Immature natural killer cell (primary cell): ENCODE data around the gene ARL4C. TPM values are rescaled to one million over a fixed set of nuclear protein-coding genes. Genes with fewer than 3 reads are reported as not detected.

Experiments
- DNase-seq, 3 donors: peaks; one replicate each; pipeline ENCODE4 v3.0.0; 2022; ENCODE audit warnings: mixed read lengths in 1 of 3
- H3K27ac Mint-ChIP-seq, 6 donors: one replicate each; pipeline ENCODE4 v1.8.0; 2020; ENCODE audit warnings: mixed read lengths in 6 of 6, mild to moderate bottlenecking in 5 of 6, inconsistent platforms in 4 of 6, moderate library complexity in 3 of 6
- H3K27me3 Mint-ChIP-seq, 3 donors: one replicate each; pipeline ENCODE4 v1.8.0; 2020 to 2021; ENCODE audit warnings: low read depth in 3 of 3, mild to moderate bottlenecking in 3 of 3, mixed read lengths in 3 of 3, moderate library complexity in 3 of 3, inconsistent platforms in 1 of 3
- H3K36me3 Mint-ChIP-seq, 3 donors: one replicate each; pipeline ENCODE4 v1.8.0; 2020; ENCODE audit warnings: mixed read lengths in 3 of 3, inconsistent platforms in 2 of 3, mild to moderate bottlenecking in 2 of 3
- H3K4me1 Mint-ChIP-seq, 2 donors: one replicate each; pipeline ENCODE4 v1.8.0; 2020; ENCODE audit warnings: inconsistent platforms in 2 of 2, mild to moderate bottlenecking in 2 of 2, mixed read lengths in 2 of 2, moderate library complexity in 1 of 2
- H3K4me3 Mint-ChIP-seq, 5 donors: one replicate each; pipeline ENCODE4 v1.8.0; 2020; ENCODE audit warnings: mild to moderate bottlenecking in 5 of 5, mixed read lengths in 5 of 5, inconsistent platforms in 3 of 5, moderate library complexity in 3 of 5
- H3K9me3 Mint-ChIP-seq, 6 donors: one replicate each; pipeline ENCODE4 v1.8.0; 2020; ENCODE audit warnings: mild to moderate bottlenecking in 6 of 6, mixed read lengths in 6 of 6, inconsistent platforms in 4 of 6, moderate library complexity in 3 of 6
- polyA plus RNA-seq, 3 donors: library from polyadenylated mRNA; unstranded; fragments of 300-500 nt; fragmentation: Illumina TruSeq; gene quantifications; one replicate each; pipeline ENCODE4 v1.2.3, GENCODE V29; 2021

The ARL4C gene
- polyA plus RNA-seq, 3 donors from 2014 or later, result 196 to 245 (median 243) TPM

DNA sequence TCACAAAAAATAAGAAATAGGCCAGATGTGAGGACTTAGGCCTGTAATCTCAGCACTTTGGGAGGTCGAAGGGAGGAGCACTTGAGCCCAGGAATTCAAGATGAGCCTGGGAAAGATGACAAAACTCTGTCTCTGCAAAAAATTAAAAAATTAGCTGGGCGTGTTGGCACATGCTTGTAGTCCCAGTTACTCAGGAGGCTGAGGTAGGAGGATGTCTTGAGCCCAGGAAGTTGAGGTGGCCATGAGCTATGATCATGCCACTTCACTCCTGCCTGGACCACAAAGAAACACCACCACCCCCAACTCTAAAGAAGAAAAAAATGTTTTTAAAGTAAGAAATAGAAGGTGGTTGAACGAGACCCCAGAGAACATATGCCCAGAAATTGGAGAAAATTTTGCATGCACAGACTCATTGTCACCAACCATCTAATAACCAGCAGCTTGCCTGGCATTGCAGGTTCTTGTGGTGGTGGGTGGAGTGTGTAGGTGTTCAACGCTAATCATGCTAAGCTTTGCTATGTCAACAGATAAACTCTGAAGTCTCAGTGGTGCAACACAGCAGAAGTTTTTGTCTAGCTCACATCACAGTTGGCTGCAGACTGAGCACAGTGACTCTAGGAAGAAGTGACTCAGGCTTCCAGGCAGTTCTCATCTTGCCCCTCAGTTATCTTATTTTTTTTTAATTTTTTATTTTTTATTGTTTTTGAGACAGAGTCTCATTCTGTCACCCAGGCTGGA, 18.6 kb downstream of the ARL4C start:
- H3K27ac Mint-ChIP-seq, result peak overlapping the region; percentile 51 to 83 (median 76)
- peak overlapping the region; percentile 4 to 47 (median 44) for H3K4me3 Mint-ChIP-seq
- peaks cover under 1 to 3% (median 2%) of the 10 kb centered on the region in 3 donors for H3K27me3 Mint-ChIP-seq
- H3K4me1 Mint-ChIP-seq, result peaks cover 49 to 70% of the 10 kb centered on the region in 2 donors
- peak in 1 of 3 donors; percentile 34 for DNase-seq
- H3K36me3 Mint-ChIP-seq, result peaks cover 0 to 17% (median 6%) of the 10 kb centered on the region in 3 donors
- peaks cover 0 to under 1% (median 0%) of the 10 kb centered on the region in 6 donors for H3K9me3 Mint-ChIP-seq

DNA sequence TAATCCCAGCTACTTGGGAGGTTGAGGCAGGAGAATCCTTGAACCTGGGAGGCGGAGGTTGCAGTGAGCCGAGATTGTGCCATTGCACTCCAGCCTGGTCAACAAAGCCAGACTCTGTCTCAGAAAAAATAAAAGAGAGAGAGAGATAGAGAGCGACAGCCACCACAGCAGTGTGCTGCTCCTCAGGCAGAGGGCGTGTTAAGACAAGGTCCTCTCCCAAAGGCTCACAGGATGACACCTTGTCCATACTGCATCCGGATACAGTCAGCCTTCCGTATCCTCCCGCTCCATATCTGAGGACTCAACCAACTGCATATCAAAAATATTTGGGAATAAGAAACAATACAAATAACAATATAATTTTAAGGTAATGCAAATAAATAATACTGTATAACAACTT, 20.1 kb downstream of the ARL4C start:
- Mint-ChIP-seq H3K9me3 (peaks cover 0 to 3% (median 0%) of the 10 kb centered on the region in 6 donors), H3K36me3 (peaks cover 0 to 12% (median 3%) of the 10 kb centered on the region in 3 donors), H3K4me3 (no peak overlapping the region), H3K4me1 (peaks cover 35 to 55% of the 10 kb centered on the region in 2 donors), H3K27ac (peak overlapping the region in 1 of 6 donors; percentile 57), H3K27me3 (peaks cover 0 to 2% (median 2%) of the 10 kb centered on the region in 3 donors)
- DNase-seq, result no peak

DNA sequence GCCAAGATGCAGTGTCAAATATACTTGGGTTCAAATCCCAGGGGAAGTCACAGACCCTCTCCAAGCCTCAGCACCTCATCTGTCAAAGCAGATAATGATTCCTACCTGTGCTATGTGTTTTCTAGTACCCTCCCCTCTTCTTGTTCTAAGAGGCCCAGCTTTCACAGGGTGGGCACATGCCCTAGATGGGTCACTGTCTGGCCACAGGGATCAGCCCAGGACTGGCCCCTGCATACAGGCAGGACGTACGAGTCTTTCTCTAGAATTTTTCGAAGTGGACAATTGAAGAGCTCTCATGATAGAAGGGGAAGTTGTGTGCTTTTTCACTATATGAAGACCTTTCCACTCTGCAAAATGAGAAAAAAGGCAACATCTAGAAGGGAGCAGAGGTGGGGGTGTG, 22.2 kb downstream of the ARL4C start:
- Mint-ChIP-seq H3K4me1 (peaks cover 30 to 37% of the 10 kb centered on the region in 2 donors), H3K27ac (peak overlapping the region in 4 of 6 donors; percentile 4 to 85 (median 80)), H3K4me3 (no peak overlapping the region), H3K27me3 (peaks cover 0 to 2% (median 1%) of the 10 kb centered on the region in 3 donors), H3K9me3 (peaks cover 0 to 3% (median 0%) of the 10 kb centered on the region in 6 donors), H3K36me3 (peaks cover 0 to 6% (median 0%) of the 10 kb centered on the region in 3 donors)
- DNase-seq, result no peak

DNA sequence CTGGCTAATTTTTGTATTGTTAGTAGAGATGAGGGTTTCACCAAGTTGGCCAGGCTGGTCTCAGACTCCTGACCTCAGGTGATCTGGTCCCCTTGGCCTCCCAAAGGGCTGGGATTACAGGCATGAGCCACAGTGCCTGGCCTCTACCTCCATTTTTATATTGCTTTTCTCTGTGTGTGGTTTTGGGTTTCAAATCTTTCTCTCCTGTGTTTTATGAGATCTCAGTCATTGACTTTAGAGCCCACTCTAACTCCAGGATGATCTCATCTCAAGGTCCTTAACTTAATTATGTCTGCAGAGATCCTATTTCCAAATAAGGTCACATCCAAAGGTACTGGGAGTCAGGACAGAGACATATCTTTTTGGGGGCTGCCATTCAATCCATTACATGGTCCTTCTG, 24.7 kb downstream of the ARL4C start:
- peaks cover 6 to 12% of the 10 kb centered on the region in 2 donors for H3K4me1 Mint-ChIP-seq
- DNase-seq, result no peak
- H3K36me3 Mint-ChIP-seq, result peaks cover 0 to 6% (median 0%) of the 10 kb centered on the region in 3 donors
- H3K27me3 Mint-ChIP-seq, result peaks cover 0 to 1% (median 0%) of the 10 kb centered on the region in 3 donors
- peaks cover 0 to 3% (median 0%) of the 10 kb centered on the region in 6 donors for H3K9me3 Mint-ChIP-seq
- H3K27ac Mint-ChIP-seq, result peak overlapping the region in 2 of 6 donors; percentile 66 to 73
- H3K4me3 Mint-ChIP-seq, result no peak overlapping the region

DNA sequence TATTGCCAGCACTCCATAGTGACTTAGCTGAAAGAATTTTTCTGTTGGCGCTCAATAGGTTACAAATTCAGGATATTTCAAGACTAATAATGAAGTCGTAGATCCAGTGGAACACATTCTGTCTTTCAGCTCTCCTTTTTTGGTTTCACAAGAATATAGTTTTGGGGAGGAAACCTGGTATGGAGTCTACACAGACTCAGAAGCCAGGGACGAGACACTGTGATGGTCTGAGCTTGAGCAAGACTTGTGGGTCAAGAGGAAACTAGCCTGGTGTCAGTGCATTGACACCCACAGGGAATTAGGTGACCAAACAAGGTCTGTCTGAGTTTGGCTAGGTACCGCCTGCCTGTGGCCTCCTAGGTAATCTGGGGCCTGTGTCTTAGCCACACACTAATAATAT, 26.9 kb downstream of the ARL4C start:
- DNase-seq, result no peak
- Mint-ChIP-seq H3K36me3 (peaks cover 0 to 6% (median 0%) of the 10 kb centered on the region in 3 donors), H3K4me3 (no peak overlapping the region), H3K27ac (peak overlapping the region in 1 of 6 donors; percentile 21), H3K27me3 (peaks cover 0 to 3% (median 0%) of the 10 kb centered on the region in 3 donors), H3K4me1 (peaks cover 5 to 8% of the 10 kb centered on the region in 2 donors), H3K9me3 (peaks cover 0 to 3% (median 0%) of the 10 kb centered on the region in 6 donors)

DNA sequence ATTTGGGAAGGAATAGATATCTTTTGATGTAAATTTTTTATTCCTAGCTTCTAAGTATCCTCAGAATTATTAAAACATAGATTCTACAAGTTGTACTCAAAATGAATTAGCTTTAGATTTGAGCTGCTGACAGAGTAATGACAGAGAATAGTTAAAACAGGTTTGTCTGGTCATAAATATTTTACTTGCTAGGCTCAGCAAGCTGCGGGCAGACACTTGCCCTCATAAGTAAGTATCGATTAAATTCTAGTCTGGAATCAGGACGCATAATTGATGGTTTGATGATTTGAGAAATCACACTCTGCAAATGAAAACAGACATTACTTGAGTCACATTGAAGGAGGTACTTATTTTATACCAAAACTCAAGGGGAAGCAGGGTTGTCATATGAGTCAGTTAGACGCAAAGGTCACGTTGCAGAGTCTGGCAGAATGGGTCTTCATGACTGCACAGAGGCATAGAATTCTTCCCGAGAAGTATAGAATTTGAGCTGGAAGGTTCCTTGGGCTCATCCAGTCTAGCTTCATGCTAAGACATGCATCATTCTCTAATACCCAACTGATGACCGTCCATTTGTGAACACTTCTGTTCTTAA, 27.5 kb downstream of the ARL4C start:
- Mint-ChIP-seq H3K4me1 (peaks cover 7 to 9% of the 10 kb centered on the region in 2 donors), H3K9me3 (peaks cover 0 to 3% (median 0%) of the 10 kb centered on the region in 6 donors), H3K27me3 (peaks cover 0 to 1% (median 0%) of the 10 kb centered on the region in 3 donors), H3K36me3 (peaks cover 0 to 6% (median 0%) of the 10 kb centered on the region in 3 donors), H3K4me3 (no peak overlapping the region), H3K27ac (peak overlapping the region in 1 of 6 donors; percentile 69)
- DNase-seq, result no peak

DNA sequence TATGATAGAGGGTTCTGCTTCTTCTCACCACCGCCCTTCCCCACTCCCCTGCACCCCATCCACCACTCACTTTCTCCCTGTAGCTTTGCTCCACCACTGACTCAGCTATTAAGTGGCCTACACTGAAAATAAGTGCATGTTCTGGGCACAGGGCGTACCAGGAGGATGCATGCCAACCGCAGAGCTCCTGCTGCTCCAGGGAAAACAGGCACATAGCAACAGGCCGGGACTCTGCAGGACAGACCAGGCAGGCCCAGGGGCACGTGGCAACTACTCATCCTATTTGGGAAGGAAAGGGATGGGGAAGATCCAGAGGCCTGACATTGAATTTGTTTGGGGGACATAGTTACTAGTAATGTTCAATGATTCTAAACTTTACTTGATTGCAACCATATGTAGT, 28.4 kb downstream of the ARL4C start:
- Mint-ChIP-seq H3K36me3 (no peaks in the 10 kb centered on the region), H3K9me3 (peaks cover 0 to 3% (median 0%) of the 10 kb centered on the region in 6 donors), H3K4me3 (no peak overlapping the region), H3K27ac (peak overlapping the region in 1 of 6 donors; percentile 69), H3K27me3 (peaks cover 0 to 1% (median 0%) of the 10 kb centered on the region in 3 donors), H3K4me1 (peaks cover 16 to 18% of the 10 kb centered on the region in 2 donors)
- DNase-seq, result no peak

DNA sequence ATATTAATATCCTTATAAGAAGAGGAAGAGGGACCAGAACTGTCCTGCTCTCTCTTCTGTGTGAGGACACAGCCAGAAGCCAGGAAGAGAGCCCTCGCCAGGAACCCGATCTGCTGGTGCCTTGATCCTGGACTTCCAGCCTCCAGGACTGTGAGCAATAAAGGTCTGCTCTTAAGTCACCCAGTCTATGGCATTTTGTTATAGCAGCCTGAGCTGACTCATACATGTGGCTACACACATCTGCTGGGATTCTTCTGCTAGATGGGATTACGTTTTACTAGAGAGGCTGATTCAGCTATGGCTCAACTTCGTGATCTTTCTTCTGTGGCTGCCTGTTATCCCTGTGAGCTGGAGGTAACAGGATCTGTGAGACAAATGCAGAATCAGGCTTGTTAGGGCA, 29.6 kb downstream of the ARL4C start:
- no peak overlapping the region for H3K4me3 Mint-ChIP-seq
- H3K4me1 Mint-ChIP-seq, result peaks cover 27 to 28% of the 10 kb centered on the region in 2 donors
- H3K36me3 Mint-ChIP-seq, result no peaks in the 10 kb centered on the region

DNA sequence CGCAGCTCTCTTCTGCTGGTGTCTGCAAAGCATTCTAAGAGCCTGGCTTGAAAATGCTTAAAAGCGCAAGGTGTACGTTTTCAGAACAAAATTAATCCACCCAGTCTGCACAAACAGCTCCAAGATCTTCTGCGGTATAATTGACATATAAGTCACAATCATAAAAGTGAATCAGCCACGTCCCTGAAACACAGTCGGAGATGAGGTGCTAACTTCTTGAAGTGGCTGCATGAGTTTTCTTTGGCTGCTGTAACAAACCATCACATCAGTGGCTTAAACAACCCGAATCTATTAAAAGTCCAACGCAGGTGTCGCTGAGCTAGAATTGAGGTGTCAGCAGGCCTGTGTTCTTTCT, 32.6 kb downstream of the ARL4C start:
- H3K9me3 Mint-ChIP-seq, result no peaks in the 10 kb centered on the region
- DNase-seq, result no peak
- H3K4me1 Mint-ChIP-seq, result peaks cover 49 to 50% of the 10 kb centered on the region in 2 donors
- peak overlapping the region; percentile 39 to 89 (median 67) for H3K4me3 Mint-ChIP-seq
- peak overlapping the region; percentile 44 to 95 (median 84) for H3K27ac Mint-ChIP-seq
- H3K27me3 Mint-ChIP-seq, result peaks cover 0 to 7% (median 0%) of the 10 kb centered on the region in 3 donors
- no peaks in the 10 kb centered on the region for H3K36me3 Mint-ChIP-seq

More for the DNA sequence above, 29.6 kb downstream of the ARL4C start:
- Mint-ChIP-seq H3K27me3 (peaks cover 0 to 2% (median 0%) of the 10 kb centered on the region in 3 donors), H3K27ac (peak overlapping the region in 2 of 6 donors; percentile 28 to 54), H3K9me3 (no peaks in the 10 kb centered on the region)
- DNase-seq, result no peak

DNA sequence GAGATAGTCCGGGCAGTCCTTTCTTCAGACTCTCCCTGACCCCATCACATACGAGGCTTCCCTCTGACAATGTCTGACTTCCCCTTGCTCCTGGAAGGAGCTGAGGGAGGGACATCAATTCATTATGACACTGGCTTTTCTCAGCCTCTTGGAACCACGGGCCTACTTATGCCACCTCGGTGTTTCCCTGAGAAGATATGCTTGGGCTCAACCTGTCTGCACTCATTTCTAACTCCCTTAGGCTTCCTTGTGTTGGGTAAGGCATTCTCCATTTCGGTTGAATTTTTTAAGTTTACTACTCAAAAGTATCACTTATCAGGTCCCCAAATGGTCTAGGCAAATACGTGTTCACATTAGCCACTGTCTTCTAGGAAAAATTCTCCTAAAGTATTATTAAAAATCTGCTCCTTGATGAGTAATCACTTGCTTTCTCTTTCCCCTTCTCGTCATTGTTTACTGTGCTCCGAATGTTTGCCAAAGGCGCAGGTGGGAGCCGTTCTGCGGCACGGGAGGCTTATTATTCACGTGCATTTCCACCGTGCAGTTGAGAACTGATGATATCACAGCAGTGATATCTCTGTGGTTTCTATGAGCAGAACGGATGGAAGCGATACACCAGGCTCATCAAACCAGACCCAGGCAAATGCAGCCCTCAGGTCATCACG, 33.1 kb downstream of the ARL4C start:
- no peaks in the 10 kb centered on the region for H3K36me3 Mint-ChIP-seq
- peaks cover 0 to 7% (median 0%) of the 10 kb centered on the region in 3 donors for H3K27me3 Mint-ChIP-seq
- DNase-seq, result peak in 2 of 3 donors; percentile 44 to 49
- H3K4me1 Mint-ChIP-seq, result peaks cover 53 to 55% of the 10 kb centered on the region in 2 donors
- H3K27ac Mint-ChIP-seq, result peak overlapping the region; percentile 44 to 95 (median 84)
- no peaks in the 10 kb centered on the region for H3K9me3 Mint-ChIP-seq
- peak overlapping the region; percentile 39 to 89 (median 67) for H3K4me3 Mint-ChIP-seq

DNA sequence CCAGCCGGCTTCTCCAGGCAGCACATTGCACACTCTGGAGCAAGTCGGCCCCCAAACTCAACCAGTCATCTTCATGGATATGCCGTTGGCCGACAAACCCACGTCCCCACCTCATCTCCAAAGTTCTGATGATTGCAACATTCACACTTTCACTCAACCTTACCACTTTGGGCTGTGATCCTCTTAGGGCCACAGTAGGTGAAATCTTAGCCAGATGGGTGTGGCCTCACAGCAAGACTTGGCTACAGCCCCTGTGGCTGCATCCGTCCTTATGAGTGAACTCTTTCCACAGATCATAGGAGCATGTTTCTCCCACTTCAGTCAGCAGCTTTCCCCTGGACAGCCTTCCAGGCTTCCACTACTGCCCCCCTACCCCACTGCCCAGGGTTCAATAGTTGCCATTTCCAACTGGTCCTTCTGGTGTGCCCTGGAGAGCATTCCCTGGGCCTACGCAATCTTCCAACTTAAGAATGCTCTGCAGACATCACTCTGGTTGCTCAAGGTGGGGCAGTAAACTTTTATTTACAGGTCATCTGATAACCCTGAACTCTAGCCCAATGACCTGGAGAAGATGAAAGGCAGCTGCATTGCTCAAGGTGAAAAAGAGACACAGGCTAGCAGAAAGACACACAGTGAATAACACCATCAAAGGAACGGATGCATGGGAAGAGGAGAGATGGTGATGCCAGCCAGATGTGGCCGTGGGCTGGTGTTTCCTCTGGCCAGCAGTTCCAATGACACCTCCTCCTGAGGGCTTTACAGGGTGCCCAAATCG, 34.5 kb downstream of the ARL4C start:
- H3K9me3 Mint-ChIP-seq, result peaks cover 0 to 3% (median 0%) of the 10 kb centered on the region in 6 donors
- peaks cover 0 to 6% (median 0%) of the 10 kb centered on the region in 3 donors for H3K36me3 Mint-ChIP-seq
- H3K4me1 Mint-ChIP-seq, result peaks cover 56 to 63% of the 10 kb centered on the region in 2 donors
- H3K27me3 Mint-ChIP-seq, result peaks cover 0 to 7% (median 0%) of the 10 kb centered on the region in 3 donors
- peak overlapping the region in 4 of 5 donors; percentile 45 to 63 (median 54) for H3K4me3 Mint-ChIP-seq
- peak overlapping the region; percentile 44 to 90 (median 64) for H3K27ac Mint-ChIP-seq
- DNase-seq, result peak in 1 of 3 donors; percentile 43

DNA sequence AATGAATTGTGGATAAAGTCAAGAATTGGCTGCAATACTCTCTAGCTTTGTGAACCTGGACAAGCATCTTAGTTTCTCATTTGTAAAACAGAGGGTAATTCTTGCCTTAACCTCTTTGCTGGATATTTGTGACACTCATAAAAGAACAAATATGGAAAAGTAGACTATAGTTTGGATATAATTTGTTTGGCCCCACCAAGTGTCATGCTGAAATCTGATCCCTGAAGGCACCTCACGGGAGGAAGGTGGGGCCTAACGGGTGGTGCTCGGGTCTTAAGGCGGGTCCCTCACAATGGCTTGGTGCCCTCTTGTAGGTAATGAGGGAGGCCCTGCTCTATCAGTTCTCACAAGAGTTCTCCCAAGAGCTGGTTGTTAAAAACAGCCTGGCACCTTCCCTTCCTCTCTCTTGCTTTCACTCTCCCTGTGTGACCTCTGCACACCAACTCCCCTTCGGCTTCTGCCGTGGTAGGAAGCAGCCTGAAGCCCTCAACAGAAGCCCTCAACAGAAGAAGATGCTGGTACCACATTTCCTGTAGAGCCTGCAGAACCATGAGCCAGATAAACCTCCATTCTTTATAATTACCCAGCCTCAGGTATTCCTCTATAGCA, 37.4 kb downstream of the ARL4C start:
- Mint-ChIP-seq H3K4me1 (peaks cover 63 to 75% of the 10 kb centered on the region in 2 donors), H3K9me3 (peaks cover 0 to 3% (median 0%) of the 10 kb centered on the region in 6 donors), H3K36me3 (peaks cover 0 to 6% (median 0%) of the 10 kb centered on the region in 3 donors), H3K4me3 (peak overlapping the region in 4 of 5 donors; percentile 51 to 81 (median 60)), H3K27ac (peak overlapping the region; percentile 84 to 97 (median 94)), H3K27me3 (peaks cover 0 to 5% (median 2%) of the 10 kb centered on the region in 3 donors)
- DNase-seq, result peak in 1 of 3 donors; percentile 58
